ENCODE measurements around the gene ZNF281. TPM values are rescaled to one million over a fixed set of nuclear protein-coding genes. Genes with fewer than 3 reads are reported as not detected.

ZNF281 gene, protein sequence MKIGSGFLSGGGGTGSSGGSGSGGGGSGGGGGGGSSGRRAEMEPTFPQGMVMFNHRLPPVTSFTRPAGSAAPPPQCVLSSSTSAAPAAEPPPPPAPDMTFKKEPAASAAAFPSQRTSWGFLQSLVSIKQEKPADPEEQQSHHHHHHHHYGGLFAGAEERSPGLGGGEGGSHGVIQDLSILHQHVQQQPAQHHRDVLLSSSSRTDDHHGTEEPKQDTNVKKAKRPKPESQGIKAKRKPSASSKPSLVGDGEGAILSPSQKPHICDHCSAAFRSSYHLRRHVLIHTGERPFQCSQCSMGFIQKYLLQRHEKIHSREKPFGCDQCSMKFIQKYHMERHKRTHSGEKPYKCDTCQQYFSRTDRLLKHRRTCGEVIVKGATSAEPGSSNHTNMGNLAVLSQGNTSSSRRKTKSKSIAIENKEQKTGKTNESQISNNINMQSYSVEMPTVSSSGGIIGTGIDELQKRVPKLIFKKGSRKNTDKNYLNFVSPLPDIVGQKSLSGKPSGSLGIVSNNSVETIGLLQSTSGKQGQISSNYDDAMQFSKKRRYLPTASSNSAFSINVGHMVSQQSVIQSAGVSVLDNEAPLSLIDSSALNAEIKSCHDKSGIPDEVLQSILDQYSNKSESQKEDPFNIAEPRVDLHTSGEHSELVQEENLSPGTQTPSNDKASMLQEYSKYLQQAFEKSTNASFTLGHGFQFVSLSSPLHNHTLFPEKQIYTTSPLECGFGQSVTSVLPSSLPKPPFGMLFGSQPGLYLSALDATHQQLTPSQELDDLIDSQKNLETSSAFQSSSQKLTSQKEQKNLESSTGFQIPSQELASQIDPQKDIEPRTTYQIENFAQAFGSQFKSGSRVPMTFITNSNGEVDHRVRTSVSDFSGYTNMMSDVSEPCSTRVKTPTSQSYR
- polyA plus RNA-seq: 30.9 TPM

DNA sequence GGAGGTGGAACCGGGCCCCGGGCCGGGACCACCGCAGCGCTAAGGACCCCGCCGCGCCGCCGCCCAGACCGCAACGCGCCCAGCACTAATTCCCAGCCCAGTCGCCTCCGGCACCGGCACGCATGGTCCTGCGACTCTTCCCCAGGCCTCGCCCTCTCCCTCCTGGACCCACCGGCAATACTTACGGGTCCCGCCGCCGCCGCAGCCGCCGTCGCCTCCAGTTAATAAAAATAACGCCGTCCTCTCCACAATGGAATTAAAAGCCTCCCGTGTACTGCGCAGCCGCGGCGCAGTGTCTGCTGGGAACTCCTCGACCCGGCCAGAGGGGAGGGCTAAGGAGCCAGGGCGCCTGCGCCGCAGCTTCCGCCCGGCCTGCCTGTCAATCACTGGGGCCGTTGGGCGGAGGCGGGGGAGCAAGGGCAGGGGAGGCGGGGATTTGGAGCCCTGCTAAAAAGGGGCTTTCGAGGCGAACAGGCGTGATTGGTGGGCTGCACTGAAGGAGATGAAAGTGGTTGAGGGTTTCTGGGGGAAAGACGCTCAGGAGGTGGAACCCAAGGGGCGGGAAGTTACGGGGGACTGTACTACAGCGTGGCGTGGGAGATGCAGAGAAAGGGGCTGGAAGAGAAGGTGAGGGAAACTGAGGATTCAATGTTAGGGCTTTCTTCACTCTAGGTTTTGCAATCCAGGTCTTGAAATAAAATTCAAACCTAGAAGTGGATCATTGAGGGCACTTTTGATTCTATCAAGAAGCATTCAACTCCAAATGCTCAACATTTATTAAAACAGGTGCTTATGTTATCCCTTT lies at the start of gene ZNF281:
Gene ZNF281, minus strand, starts transcription at position 276 of the 805 bp plus-strand sequence. CDS start 331 bp downstream, outside the sequence.
- Mint-ChIP-seq H3K27me3 (no peaks in the 10 kb centered on the region), H3K27ac (peak within 1 kb of the TSS; percentile 79 to 99 (median 96)), H3K4me1 (peaks cover 34 to 46% (median 36%) of the 10 kb centered on the region in 3 donors), H3K4me3 (peak within 1 kb of the TSS; percentile 96 to 100 (median 97)), H3K36me3 (peaks cover 3% of the 10 kb centered on the region), H3K9me3 (no peaks in the 10 kb centered on the region)

DNA sequence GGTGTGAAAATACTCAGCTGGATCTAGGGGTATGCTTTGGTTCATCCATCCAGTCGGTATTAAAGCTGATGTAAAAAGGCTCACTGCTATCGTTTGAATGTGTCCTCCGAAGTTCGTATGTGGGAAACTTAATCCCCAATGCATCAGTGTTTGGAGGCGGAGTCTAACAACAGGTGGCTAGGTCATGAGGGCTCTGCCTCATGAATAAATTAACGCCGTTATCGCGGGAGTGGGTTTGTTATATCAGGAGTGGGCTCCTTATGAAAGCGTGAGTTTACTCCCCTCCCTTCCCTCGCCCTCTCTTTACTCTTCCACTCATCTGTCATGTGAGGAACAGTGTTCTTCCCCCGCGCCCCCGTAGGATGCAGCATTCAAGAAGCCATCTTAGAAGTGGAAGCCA lies 48.9 kb upstream of the ZNF281 start:
- Mint-ChIP-seq H3K27me3 (no peaks in the 10 kb centered on the region), H3K4me3 (no peak overlapping the region), H3K27ac (no peak overlapping the region), H3K9me3 (no peaks in the 10 kb centered on the region), H3K4me1 (no peaks in the 10 kb centered on the region), H3K36me3 (no peaks in the 10 kb centered on the region)

DNA sequence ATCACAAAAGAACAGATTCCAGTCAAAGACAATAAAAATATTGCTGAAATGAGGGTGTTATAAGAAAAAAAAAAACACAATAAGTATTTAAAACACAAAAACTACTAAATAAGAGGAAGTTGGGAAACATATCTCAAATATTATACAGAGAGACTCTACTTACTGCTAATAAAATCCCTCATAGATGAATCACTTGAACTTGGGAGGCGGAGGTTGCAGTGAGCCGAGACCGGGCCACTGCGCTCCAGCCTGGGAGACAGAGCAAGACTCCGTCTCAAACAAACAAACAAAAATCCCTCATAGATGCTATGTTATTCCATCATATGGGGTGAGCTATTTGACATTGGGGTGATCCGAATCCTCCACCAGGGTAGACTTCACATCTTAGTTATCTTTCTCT lies 48.0 kb upstream of the ZNF281 start:
- Mint-ChIP-seq H3K9me3 (no peaks in the 10 kb centered on the region), H3K4me3 (no peak overlapping the region), H3K27me3 (no peaks in the 10 kb centered on the region), H3K27ac (no peak overlapping the region), H3K4me1 (peaks cover 3 to 6% (median 3%) of the 10 kb centered on the region in 3 donors), H3K36me3 (no peaks in the 10 kb centered on the region)

DNA sequence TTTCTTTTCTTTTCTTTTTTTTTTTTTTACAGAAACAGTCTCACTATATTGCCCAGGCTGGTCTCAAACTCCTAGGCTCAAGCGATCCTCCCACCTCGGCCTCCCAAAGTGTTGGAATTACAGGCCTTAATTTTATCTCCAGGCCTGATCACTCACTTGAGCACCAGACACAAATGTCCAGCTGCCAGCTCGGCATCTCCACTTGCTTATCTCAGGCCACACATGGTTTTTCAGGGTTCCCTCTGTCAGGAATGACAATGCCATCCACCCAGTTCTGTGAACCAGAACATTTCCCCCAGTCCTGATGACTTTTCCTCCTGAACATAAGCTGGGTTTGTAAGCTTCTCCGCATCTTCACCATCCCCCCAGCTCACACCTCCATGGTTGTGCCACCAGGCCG lies 44.6 kb upstream of the ZNF281 start:
- H3K27ac Mint-ChIP-seq: no peak overlapping the region
- H3K27me3 Mint-ChIP-seq: peaks cover 2% of the 10 kb centered on the region
- H3K9me3 Mint-ChIP-seq: no peaks in the 10 kb centered on the region
- H3K36me3 Mint-ChIP-seq: no peaks in the 10 kb centered on the region
- no peak overlapping the region for H3K4me3 Mint-ChIP-seq
- peaks cover 6 to 7% (median 6%) of the 10 kb centered on the region in 3 donors for H3K4me1 Mint-ChIP-seq

DNA sequence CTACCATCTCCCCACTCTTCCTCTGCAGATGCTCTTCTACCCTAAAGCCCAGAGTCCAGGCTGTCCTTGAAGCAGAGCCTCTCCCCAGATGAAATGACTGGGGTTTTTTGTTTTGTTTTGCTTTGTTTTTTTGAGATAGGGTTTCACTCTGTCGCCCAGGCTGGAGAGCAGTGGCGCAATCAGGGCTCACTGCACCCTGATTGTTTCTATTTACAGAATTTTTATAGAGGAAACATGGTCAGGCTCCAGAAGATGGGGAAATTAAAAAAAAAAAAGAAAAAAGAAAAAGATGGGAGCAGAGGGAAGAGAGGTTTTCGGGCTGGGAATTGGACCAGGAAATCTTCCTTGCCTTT lies 43.7 kb upstream of the ZNF281 start:
- Mint-ChIP-seq H3K27me3 (peaks cover 2% of the 10 kb centered on the region), H3K4me1 (peaks cover 6 to 8% (median 7%) of the 10 kb centered on the region in 3 donors), H3K36me3 (no peaks in the 10 kb centered on the region), H3K27ac (peak overlapping the region in 1 of 3 donors; percentile 7), H3K9me3 (no peaks in the 10 kb centered on the region), H3K4me3 (peak overlapping the region in 1 of 4 donors; percentile 11)

DNA sequence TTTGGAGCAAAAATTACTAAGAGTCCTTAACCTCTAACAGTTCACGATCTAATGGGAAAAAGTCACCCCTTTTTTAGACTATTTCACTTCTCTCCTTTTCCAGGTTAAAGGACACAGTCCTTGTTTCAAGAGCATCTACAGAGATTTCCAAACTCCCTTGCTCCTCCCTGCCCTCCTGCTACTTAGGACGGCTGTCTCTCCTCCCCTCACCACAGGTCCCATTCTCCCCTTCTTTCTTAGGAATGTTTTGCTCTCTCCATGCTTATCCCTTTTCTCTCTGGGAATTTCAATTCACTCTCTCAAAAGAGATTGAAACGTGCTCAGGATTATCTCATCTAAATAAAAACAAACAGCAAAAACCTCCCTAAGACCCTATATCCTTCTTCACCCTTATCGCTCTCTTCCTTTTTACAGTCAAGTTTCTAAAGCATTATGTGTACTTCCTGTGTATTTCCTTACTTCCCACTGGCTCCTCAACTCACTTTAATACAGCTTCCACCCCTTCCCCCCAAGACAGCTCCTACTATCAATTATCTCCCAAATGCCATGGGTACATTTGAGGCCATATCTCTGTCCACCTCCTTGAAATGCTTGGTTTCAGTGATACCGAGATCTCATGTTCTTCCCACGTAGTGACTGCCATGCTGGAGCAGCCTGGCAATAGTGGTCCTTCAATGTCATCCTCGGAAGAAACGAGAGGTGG lies 43.2 kb upstream of the ZNF281 start:
- no peaks in the 10 kb centered on the region for H3K9me3 Mint-ChIP-seq
- H3K4me1 Mint-ChIP-seq: peaks cover 6 to 12% (median 11%) of the 10 kb centered on the region in 3 donors
- H3K36me3 Mint-ChIP-seq: no peaks in the 10 kb centered on the region
- peak overlapping the region in 1 of 3 donors; percentile 7 for H3K27ac Mint-ChIP-seq
- H3K4me3 Mint-ChIP-seq: no peak overlapping the region
- H3K27me3 Mint-ChIP-seq: peaks cover 2% of the 10 kb centered on the region

DNA sequence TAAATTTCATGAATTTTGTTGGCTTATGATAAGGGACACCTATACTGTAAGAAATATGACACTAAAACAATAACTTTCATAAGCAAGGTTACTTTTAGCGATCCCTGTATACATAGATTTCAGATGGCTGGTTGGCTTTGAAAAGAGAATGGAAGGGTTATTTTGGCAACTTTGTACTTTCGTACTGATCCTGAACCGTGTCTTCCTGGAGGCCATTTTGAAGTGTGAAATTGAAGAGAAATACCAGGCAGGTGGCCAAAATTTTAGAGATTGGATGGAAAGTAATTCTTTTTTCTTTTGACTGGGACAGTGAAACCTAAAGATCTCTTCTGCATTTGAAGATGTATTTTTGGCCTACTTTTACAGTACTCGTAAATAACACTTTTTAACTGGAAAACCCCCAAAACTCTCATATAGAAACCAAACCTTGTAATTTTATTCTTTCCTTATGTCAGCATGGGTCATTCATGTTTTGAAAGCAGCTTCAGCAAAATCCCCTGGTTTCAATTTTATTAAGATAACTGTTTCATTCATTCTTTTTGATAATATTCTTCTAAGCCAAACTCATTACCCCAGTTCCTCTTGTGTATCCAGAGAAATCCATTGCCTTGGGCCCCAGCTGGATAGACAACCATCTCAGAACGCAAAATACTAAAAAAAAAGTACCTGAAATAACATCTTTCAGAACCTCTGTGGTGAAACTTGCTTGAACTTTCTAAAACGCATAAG lies 38.4 kb upstream of the ZNF281 start:
- no peaks in the 10 kb centered on the region for H3K36me3 Mint-ChIP-seq
- H3K27ac Mint-ChIP-seq: peak overlapping the region in 1 of 3 donors; percentile 6
- peaks cover 2% of the 10 kb centered on the region for H3K27me3 Mint-ChIP-seq
- H3K4me3 Mint-ChIP-seq: no peak overlapping the region
- H3K9me3 Mint-ChIP-seq: peaks cover 0 to 2% (median 0%) of the 10 kb centered on the region in 3 donors
- peaks cover 5 to 12% (median 12%) of the 10 kb centered on the region in 3 donors for H3K4me1 Mint-ChIP-seq

DNA sequence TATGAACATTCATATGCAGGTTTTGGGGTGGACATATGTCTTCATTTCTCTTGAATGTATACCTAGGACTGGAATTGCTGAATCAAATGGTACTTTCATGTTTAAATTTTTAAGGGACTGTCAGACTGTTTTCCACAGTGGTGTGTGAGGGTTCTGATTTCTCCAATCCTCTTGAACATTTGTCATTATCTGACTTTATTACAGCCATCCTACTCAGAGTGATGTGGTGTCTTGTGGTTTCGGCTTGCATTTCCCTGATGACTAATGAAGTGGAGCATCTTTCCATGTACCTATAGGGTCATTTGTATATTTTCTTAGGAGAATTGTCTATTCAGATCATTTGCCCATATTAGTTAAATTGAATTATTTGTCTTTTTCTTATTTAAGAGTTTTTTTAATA lies 35.4 kb upstream of the ZNF281 start:
- Mint-ChIP-seq H3K9me3 (peaks cover 0 to 2% (median 0%) of the 10 kb centered on the region in 3 donors), H3K36me3 (no peaks in the 10 kb centered on the region), H3K4me1 (peaks cover 0 to 7% (median 6%) of the 10 kb centered on the region in 3 donors), H3K27me3 (peaks cover 2% of the 10 kb centered on the region), H3K27ac (no peak overlapping the region), H3K4me3 (no peak overlapping the region)

DNA sequence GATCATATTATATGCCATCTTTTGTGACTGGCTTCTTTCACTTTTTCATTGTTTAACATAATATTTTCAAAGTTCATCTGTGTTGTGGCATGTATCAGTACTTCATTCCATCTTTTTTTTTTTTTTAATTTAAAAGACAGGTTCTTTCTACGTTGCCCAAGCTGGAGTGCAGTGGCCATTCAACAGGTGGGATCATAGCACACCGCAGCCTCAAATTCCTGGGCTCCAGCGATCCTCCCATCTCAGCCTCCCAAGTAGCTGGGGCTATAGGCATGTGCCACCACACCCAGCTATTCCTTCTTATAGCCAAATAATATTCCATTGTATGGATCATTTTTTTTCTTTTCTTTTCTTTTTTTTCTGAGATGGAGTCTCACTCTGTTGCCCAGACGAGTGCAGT lies 34.6 kb upstream of the ZNF281 start:
- H3K27me3 Mint-ChIP-seq: no peaks in the 10 kb centered on the region
- no peaks in the 10 kb centered on the region for H3K36me3 Mint-ChIP-seq
- no peak overlapping the region for H3K4me3 Mint-ChIP-seq
- peaks cover 0 to 7% (median 6%) of the 10 kb centered on the region in 3 donors for H3K4me1 Mint-ChIP-seq
- H3K9me3 Mint-ChIP-seq: peaks cover 0 to 2% (median 0%) of the 10 kb centered on the region in 3 donors
- no peak overlapping the region for H3K27ac Mint-ChIP-seq

DNA sequence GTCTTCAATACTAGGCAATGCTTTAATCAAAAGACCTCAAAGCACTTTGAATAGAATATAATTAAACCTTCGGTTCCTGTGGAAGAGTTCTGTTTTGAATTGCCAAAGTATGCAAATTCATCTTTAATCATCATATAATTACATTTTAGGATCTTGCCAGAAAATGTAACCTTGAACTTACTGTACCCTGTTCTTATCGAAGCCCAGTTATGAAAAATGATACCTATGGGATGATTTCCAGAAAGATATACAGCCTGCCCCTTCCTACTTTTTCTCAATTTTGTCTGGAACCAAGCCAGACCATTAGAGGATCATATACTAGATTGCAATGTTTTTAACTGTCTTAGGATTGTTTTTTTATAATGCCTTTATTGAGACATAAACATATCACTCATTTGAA lies 34.0 kb upstream of the ZNF281 start:
- H3K9me3 Mint-ChIP-seq: peaks cover 0 to 2% (median 0%) of the 10 kb centered on the region in 3 donors

DNA sequence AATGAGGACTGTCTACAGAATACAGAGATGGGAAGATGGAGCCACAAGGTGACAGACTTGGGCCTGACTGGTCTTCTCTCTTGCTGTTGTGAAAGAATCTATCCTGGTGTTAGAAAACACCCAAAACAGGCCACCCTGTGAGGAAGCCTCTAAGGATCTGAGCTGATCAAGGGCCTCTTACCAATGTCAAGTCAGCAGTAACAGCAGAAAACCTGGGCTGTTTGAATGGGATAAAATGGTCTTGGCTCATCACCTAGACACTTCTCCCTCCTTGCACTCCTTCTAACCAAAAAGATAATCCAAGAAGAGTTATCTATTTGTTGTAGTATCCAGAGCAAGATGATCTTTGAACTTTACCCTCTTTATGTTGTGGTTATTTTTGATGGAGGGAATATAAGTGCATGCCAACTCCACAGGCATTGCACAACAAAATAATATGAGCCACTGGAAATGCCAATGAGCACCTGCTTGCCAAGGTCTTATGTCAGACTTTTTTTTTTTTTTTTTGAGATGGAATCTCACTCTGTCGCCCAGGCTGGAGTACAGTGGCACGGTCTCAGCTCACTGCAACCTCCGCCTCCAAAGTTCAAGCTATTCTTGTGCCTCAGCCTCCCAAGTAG lies 32.8 kb upstream of the ZNF281 start:
- Mint-ChIP-seq H3K4me1 (peaks cover 0 to 3% (median 2%) of the 10 kb centered on the region in 3 donors), H3K27me3 (no peaks in the 10 kb centered on the region), H3K27ac (no peak overlapping the region), H3K4me3 (no peak overlapping the region), H3K9me3 (peaks cover 0 to 2% (median 0%) of the 10 kb centered on the region in 3 donors), H3K36me3 (no peaks in the 10 kb centered on the region)

More for the DNA sequence above, 34.0 kb upstream of the ZNF281 start:
- Mint-ChIP-seq H3K27ac (no peak overlapping the region), H3K4me1 (peaks cover 0 to 7% (median 5%) of the 10 kb centered on the region in 3 donors), H3K36me3 (no peaks in the 10 kb centered on the region), H3K27me3 (no peaks in the 10 kb centered on the region), H3K4me3 (no peak overlapping the region)

DNA sequence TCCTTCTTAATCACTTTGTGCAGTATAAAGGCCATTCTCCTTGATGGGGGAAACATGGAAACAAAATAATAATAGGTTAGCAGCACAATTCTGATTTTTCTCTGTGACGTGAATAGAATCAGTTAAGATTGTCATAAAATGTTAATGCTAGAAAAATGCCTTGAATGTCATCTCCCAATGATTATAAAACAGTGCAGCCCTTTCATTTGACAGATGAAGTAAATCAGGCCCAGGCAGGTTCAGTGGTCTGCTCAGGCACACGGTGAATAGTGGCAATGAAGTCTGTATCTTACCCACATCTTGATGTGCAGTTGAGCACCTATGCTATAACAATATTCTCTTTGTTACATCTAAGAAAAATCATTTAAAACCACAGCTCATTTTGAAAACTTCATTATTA lies 32.2 kb upstream of the ZNF281 start:
- H3K27me3 Mint-ChIP-seq: no peaks in the 10 kb centered on the region
- H3K9me3 Mint-ChIP-seq: peaks cover 0 to 2% (median 0%) of the 10 kb centered on the region in 3 donors
- H3K4me1 Mint-ChIP-seq: peaks cover 0 to 8% (median 6%) of the 10 kb centered on the region in 3 donors
- no peak overlapping the region for H3K4me3 Mint-ChIP-seq
- H3K27ac Mint-ChIP-seq: no peak overlapping the region
- H3K36me3 Mint-ChIP-seq: no peaks in the 10 kb centered on the region

DNA sequence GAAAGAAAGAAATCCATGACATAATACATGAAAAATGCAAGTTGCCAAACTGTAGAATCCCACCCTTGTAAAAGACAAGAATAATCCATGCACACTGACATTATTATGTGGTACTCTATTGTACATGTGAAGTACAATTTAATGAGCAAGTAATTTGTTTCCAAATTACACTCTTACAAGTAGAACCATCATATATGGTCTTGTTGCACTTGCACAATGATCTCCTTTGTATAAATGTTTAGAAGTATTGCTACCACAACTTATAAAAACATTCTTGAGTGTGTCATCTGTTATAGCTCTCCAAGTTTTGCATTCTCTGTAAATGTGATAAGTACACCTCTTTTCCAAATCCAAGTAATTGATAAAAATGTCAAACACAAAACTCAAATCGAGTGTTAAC lies 29.1 kb upstream of the ZNF281 start:
- Mint-ChIP-seq H3K4me3 (no peak overlapping the region), H3K27ac (no peak overlapping the region), H3K36me3 (no peaks in the 10 kb centered on the region), H3K27me3 (peaks cover 2% of the 10 kb centered on the region), H3K9me3 (no peaks in the 10 kb centered on the region), H3K4me1 (peaks cover 2 to 8% (median 6%) of the 10 kb centered on the region in 3 donors)

Data from IgD-negative memory B cell (primary cell).